Astrocyte of the hippocampus (primary cell): ENCODE measurements around the gene GDF11.
"Not testable (repeated sequence)": the region's sequence is repeated elsewhere in the genome, so short reads cannot be mapped to it uniquely, and the experiment has no call there.

Experiments used
- DNase-seq: peaks from one replicate; pipeline ENCODE4 v3.0.0; 2011; ENCODE audit warnings: low read depth, low spot score

GDF11 gene

DNA sequence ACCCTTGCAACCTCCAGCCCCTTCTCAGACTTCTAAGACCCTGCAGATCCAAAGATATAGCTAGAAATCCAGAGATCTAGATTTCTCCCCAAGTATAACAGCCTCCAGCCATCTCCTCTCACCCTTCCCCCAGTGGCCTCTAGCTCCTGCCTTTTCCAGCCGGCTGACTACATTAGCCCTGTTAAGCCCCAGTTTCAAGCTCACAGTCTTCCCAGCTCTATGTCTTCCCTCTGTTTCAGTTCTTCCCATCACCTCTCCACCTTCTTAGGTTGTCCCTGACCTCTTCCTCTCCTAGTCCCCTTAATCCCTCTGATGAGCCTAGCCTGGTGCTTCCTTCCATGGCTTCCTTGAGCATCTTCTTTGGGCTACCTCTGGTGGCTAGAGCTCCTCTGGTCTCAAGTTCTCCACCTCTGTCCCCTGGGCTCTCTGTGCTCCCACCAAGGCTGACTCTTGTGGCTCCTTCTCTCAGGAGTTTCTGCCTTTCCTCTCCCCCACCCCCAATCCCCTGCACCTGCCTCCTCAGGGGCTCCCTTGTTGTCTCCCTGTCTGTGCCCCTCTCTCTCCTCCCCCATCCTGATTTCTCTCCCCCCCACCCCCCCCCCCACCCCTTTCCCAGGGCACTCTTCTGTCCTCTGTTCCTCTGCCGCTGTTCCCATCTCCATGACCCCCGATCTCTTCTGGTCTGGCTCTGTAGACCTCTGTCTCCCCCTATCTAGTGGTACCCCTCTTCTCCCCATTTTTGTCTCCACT is 816 bp upstream of the GDF11 start:
- no peak for DNase-seq

DNA sequence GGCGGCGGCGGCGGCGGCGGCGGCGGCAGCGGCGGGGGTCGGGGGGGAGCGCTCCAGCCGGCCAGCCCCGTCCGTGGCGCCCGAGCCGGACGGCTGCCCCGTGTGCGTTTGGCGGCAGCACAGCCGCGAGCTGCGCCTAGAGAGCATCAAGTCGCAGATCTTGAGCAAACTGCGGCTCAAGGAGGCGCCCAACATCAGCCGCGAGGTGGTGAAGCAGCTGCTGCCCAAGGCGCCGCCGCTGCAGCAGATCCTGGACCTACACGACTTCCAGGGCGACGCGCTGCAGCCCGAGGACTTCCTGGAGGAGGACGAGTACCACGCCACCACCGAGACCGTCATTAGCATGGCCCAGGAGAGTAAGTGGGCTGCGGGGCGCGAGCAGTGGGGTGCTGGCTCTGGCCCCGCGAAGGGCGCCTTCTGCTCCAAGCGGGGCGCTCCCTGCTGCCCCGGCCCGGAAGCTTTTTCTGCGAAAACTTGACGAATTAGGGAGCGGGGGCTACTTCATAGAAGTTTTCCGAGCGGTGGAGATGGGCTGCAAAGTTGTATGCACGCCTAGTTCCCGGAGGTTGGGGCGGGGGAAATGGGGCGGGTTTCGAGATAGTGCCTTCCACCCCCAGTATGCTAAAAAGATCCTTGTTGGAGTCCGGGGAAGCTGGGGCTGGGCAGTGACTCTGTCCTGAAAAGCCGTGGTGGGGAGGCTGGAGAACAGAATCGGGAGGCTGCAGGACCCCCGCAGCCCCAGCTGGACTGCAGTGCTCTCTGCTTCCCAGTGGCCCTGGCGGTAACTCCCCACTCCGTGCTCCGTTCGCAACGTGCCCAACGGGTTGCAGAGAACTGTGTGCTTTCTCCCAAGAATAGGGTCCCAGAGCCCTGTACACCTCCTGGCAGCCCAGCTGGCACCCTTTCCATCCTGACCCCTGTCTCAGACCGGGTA is 751 bp downstream of the GDF11 start:
- peak; percentile 86 for DNase-seq

DNA sequence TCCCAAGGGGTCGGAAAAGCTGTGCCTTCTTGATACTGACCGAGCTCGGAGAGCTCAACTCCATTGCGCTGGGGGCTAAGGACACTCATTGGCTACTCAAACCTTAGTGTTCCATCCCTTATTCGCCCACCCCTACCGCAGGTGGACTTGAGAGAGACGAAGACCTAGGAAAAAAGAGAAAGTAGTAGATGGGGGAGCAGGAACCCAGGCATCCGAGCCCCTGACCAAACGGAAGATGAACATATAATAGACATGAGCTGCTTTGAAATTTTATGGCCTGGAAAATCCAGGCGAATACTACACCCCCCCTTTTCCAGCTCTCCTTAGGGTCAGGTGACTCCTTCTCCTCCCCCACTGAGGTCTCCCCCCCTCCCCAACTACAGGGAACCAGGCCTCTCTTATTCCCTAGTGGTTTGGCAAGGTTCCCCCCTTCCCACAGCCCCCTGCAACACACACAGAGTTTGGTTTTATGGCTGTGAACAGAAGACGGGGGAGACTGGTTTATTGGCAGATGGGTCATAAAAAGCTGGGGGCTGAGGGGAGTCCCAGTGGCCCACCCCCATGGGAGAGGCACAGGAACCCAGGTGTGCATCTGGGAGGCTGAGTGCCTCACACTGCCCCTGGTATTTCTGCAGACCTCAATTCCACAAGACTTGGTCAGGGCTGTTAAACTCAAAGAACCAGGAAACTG is 1.6 kb downstream of the GDF11 start:
- DNase-seq, result peak; percentile 44

DNA sequence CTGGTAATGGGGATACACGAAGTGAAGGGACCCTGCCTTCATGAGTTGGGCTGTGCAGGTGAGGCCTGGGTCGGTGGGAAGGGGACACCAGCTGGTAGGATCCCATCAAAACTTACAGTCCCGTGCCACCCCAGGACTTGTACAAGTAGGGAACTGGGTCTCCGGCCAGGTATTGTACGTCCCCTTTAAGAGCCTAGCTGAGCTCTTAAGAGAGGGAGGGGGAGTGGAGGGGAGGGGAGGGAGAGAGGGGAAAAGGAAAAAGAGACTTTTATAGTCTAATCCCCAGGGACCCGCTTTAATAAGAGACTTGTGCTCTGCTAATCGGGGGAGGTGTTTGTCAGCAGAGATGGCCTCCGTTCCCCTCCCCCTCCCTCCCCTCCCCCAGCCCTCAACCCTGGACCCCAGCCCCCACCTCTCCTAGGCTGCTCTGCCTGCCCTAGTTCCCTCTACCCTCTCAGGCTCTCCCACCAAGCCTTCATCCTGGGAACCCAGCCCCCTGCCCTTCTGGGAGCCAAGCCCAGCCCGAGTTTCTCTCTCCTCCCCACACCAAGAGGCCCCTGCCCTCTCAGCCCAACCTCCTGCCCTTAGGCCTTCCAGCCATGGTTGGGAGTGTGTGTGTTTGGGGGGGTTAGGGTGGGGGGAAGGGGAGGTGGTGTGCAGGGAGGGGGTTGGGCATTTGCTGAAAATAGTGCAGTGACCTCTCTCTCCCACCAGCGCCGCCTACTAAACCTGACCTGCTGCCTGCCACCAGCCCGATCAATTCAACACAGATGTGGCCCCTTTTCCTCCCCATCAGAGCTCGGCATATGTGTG is 2.6 kb downstream of the GDF11 start:
- peak; percentile 48 for DNase-seq

DNA sequence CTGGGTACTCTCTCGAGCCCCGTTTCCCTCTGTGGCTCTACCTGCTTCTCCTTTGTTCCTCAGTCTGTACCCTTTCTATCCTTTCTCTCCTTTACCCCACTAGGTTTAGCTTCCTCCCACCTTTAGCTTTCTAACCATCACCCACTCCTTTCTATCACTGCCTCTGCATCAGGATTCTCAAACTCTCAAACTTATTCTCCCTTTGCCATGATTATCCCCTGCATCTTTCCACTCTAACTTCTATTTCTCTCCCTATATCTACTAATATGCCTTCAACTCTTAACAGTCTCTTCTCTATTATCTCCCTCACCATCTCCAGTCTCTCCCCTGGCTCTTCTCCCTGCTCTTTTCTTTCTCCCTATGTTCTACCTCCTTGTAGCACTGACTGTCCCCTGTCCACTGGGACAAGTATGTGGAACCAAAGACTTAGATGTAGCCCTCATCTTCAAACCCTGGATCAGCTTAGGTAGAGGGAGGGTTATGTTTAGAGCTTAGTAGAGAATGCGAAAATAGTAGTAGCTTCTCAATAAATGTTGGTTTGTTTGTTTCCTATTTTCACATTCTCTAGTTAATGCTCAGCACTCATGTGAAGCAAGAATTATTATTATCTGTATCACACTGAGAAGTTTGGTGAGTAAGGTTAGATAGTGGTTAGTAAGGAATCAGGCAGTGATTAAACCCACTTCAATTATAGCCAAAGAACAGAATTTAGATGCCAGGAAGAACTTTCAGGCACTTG is 3.4 kb downstream of the GDF11 start:
- peak; percentile 23 for DNase-seq

DNA sequence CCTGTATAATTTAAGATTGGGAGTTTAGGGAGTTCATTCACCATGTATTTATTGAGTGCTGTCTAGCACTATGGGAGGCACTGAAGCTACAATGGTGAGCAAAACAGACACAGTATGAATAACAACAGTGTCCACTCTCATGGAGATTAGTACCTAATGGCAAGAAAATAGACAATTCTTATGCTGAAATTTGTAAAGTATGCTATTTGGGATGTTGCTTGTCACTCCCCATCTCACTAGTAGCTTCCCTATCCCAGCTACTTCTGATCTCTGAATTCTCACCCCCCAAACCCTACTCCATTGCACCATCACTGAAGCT is 4.0 kb downstream of the GDF11 start:
- no peak for DNase-seq

DNA sequence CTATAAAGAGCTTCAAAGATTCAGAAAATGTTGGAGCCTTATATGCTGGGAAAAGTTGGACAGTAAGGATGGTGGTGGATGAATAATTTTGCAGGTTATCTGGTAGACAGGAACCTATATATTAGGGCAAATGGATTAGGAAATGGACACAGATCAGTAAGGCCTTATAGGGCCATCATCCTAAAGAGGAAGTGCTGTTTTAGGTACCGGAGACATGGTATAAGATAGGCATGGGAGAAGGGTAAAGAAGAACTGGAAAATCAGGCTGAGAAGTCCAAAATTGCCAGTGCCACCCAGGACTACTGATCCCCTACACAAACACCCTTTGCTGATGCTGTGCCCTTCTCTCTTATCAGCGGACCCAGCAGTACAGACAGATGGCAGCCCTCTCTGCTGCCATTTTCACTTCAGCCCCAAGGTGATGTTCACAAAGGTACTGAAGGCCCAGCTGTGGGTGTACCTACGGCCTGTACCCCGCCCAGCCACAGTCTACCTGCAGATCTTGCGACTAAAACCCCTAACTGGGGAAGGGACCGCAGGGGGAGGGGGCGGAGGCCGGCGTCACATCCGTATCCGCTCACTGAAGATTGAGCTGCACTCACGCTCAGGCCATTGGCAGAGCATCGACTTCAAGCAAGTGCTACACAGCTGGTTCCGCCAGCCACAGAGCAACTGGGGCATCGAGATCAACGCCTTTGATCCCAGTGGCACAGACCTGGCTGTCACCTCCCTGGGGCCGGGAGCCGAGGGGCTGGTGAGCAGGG is 5.5 kb downstream of the GDF11 start:
- DNase-seq, result no peak

DNA sequence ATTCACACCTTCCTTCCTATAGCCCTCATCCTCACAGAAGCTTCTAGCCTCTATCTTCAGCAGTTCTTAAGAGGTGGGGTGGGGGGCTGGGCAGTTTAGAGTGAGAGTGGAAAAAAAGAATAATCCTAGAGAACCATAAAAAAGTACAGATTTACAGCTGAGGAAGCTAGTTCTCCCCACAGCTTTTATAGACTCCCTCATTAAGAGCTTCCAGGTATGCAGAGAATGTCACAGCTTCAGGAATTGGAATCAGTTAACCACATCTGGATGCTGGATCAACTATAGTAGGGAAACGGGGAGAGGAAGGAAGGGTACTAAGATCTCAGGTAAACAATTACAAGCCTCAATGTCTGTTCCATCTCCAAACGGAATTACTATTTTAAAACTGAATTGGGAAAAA is 12.3 kb downstream of the GDF11 start:
- peak; percentile 13 for DNase-seq

DNA sequence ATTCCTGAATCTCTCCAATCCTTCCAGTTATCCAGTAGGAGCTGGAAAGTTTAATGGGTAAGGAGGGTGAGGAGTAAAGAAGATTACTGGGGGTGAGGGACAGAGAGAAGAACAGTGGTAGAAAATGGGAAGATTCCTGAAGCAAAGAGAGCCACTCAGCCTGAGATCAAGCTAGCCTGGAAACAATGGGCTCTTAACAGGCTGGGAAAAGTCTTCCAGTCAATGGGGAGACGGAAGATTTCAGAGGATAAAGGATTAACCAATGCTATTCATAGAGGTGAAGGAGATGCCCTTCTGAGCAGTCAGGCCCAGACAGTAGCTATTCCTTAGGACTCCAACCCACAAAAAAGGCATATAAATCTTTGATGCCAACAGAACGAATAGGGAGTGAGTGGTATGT is 14.8 kb downstream of the GDF11 start:
- DNase-seq, result no peak

DNA sequence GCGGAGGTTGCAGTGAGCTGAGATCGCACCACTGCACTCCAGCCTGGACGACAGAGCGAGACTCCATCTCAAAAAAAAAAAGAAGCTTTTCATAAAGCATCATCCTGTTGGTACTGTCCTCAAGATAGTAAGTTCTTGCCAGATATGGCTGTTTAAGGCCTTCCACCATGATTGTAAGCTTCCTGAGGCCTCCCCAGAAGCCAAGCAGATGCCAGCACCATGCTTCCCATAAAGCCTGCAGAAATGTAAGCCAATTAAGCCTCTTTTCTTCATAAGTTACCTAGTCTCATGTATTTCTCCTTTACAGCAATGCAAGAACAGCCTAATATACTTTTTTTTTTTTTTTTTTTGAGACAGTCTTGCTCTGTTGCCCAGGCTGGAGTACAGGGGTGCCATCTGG is 15.7 kb downstream of the GDF11 start:
- not testable (repeated sequence) for DNase-seq

DNA sequence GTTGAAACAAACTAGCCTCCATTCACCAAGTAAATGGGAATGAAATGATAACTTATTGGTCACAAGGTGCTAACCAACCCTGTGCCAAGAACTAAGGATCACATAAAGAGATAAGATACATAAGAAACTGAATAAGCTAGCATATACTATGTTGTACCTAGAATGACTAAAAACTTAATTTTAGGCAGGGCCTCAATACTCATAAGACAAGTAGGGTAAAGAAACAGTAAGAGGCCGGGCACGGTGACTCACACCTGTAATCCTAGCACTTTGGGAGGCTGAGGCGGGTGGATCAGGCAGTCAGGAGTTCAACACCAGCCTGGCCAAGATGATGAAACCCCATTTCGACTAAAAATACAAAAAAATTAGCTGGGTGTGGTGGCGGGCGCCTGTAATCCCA is 17.7 kb downstream of the GDF11 start:
- DNase-seq, result no peak

DNA sequence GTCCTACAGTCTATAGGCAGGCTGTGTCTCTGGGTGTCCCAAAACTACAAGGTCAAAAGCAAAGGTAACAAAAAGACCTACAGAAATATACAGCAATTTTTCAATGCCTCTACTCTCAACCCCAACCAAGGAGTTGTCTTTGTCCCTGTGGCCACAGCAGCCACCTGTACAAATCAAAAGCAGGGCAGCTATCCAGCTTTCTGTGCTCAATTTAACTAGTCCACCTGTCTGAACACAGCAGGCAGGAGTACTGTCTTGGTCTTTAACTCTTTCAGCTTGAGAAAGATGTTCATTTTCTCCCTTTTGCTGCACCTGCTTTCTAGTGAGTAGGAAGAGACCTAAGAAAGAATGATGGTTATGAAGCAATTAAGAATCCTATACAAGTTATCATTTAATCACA is 19.7 kb downstream of the GDF11 start:
- no peak for DNase-seq

DNA sequence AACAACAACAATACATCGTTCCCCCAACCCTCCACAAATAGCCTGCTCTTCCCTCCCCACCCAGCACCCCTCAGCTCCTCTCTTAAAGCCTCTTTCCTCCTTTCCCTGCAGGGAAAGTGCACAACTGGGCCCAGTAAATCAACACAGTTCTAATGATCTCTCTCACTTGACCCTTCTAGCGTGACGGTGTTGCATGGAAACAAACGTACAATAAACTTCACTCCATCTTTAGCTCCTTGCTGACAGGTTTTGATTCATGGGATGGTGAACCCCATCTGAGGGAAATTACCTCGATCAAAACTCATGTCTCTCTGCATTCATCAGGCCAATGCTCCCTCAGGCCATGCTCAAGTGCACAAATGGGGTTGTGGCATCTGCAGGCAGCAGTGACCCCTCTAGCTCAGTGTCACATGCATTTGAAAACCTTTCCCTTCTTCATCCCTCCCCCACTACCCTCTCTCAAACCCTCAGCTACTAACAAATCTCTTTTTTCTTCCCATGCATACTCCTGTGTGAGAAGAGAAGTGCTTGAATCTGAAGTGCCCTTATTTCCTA is 22.9 kb downstream of the GDF11 start:
- no peak for DNase-seq

DNA sequence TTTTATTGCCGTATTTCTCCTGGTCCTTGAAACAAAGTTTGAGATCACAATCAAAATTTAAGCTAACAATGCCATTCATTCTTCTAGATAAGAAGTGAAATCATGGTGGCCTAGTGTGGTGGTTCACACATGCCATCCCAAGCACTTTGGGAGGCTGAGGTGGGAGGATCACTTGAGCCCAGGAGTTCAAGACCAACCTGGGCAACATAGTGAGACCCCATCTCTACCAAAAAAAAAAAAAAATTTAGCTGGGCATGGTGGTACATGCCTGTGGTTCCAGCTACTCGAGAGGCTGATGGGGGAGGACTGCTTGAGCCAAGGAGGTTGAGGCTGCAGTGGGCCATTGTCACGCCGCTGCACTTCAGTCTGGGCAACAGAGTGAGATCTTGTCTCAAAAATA is 24.2 kb downstream of the GDF11 start:
- DNase-seq, result no peak

DNA sequence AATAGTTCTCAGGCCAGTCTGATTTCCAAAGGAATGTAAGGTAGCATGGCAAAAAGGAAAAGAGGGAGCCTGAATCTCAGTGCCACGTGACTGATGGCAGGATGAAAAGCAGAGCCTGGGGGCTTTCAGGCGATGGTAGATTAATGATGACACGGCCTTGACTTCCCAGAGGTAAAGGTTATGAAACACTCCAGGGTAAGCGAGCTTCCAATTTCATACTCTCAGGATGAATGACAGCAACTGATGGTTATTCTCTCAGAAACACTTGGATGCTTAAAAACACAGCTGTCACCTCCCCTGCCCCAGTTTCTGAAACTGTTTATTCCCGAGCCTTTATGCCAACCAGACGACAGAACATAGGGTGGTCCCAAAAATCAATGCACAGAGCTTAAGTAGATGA is 28.8 kb downstream of the GDF11 start:
- no peak for DNase-seq

DNA sequence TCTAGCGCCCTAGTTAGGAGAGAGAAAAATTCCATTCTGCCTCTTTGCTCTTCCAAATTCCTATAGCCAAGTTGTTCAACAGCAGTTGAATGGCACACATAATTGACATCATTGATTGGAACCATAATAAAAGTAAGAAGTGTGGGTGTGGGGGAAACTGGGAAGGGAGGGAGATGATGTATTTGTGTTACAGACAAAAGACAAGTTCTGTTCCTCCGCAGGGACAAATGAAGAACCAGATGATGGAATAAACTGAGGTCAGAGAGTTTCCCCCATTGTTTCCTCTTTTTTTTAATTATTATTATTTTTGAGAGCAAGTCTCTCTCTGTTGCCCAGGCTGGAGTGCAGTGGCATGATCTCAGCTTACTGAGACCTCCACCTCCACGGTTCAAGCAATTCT is 34.9 kb downstream of the GDF11 start:
- no peak for DNase-seq

DNA sequence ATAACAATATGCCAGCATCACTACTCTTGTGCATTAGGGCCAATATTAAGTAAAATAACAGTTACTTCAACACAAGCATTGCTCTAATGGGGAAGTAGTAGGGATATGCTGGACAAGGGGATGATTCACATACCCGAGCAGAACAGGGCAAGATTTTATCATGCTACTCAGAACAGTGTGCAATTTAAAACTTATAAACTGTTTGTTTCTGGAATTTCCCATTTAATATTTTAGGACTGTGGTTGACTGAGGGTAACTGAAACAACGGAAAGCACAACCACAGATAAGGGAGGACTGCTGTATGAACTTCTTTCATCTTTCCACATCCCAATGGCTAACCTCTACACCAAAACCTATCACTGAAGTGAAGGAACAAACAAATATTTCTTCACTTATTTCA is 37.8 kb downstream of the GDF11 start:
- DNase-seq, result peak; percentile 8

DNA sequence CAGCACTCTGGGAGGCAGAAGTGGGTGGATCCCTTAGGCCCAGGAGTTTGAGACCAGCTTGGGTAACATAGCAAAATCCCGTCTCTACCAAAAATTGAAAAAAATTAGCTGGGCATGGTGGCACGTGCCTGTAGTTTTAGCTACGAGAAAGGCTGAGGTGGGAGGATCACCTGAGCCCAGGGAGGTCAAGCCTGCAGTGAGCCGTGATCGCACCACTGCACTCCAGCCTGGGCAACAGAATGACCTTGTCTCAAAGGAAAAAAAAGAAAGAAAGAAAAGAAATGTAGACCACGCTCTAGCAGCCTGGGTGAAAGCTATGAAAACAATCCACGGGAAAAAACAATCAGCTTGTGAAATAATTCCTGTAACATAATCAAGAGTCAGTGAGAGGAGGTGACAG is 45.6 kb downstream of the GDF11 start:
- no peak for DNase-seq

DNA sequence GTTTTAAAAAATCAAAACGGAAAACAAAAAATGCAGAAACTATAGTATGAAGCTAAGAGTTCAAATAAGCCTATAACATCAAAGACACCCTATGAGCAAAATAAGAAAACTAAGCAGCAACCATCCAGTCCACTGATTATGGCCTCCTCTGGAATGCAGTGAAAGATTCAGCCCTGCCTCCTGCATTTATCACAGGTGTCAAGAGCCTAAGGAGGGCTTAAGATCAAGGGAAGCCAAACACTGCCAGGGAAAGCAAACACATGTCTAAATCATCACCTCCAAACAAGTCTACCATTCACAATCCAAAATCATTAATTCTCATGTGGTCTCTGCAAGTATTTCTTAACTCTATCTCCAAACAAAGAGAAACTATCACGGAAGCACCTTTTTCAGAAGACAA is 46.2 kb downstream of the GDF11 start:
- DNase-seq, result no peak

DNA sequence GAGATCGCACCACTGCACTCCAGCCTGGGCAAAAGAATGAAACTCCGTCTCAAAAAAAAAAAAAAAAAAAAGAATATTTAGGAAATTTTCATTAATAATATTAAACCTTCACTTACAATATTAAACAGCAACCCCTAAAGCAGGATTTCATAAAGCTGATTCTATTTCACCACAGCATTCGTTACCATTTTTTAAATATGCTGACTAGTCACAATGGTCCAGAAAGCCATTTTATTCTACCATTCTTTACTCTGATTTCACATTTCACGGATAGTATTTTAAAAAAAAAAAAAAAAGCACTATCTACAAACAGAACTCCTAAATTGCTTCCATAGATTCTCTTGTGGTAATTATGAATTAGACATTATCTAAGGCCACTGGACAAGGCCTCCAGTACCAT is 47.0 kb downstream of the GDF11 start:
- DNase-seq, result no peak
